GM18951 (cell line): Measurements from ENCODE around the gene ATP8A2.

Experiments used
- POLR2A ChIP-seq: IDR thresholded peaks from 4 replicates; pipeline ENCODE4 v1.6.1; 2011; ENCODE audit warnings: mild to moderate bottlenecking; ENCODE audit not compliant: insufficient read length, insufficient read depth; ENCODE audit errors: extremely low read depth
- in situ Hi-C: fragments of 300-500 bp; cut with MboI; formaldehyde crosslinking; loops from one replicate; pipeline ENCODE4 v1.12.0; 2022; ENCODE audit warnings: low sequenced_read_pairs, mixed read lengths, inconsistent platforms; ENCODE audit not compliant: unreplicated experiment

The ATP8A2 gene

DNA sequence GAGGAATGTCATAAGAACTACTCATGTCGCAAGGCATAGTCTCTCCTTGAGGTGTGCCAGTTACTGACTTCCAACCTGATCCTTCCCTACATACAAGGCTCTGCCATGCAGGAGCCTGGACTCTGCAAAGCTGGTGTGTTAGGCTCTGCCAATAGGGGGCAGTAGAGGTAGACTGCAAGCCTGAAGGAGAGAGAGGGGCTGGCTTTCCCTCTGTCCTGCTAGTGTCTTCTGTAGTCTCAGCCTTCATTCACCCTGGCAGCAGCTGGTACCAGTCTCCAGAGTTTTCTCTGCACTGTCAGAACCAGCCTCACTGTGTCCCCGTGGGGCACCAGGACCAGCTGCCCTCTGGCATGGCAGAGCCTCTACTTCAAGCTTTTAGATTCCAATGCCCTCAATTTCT is 665.5 kb downstream of the ATP8A2 start:
- in situ Hi-C loops: no loop called here

DNA sequence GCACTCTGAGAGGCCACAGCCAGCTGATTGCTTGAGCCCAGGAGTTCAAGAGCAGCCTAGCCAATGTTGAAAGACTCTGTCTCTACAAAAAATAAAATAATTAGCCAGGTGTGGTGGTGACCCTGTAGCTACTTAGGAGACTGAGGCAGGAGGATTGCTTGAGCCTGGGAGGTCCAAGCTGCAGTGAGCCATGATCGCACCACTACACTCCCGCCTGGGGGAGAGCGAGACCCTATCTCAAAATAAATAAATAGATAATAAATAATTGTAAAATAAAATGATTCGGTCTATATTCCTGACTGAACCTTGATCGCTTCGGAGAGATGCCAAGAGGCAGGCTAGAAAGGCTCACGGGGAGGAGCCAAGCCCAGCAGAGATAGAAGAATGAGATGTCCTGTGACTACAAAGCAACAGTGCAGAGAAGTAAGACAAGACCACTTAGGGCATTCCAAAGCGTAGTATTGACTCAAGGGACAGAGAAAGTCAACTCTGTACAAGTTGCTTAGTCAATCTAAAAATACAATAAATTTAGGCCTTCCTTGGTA is 667.2 kb downstream of the ATP8A2 start:
- in situ Hi-C loops: no loop called here
- TF ChIP-seq POLR2A: no peak

More for the DNA sequence above, 665.5 kb downstream of the ATP8A2 start:
- no peak for TF ChIP-seq POLR2A

DNA sequence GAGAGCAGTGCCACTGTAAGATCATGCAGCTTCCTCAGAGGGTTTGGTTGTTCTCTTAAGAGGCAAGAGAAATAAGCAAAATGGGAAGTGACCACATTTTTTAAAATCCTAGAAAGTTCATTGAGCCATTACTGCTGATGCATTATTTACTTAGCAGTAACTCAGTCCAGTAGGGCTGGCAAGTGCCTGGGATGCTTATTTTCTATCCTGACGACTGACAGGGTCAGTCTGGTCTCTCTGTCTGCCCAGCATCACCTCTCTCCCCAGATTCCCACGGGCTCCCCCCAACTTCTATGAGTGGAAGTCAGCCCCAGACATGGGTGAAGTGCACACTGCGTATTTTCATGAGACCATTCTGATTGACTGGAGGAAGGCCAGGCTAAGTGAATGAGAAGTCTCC is 669.7 kb downstream of the ATP8A2 start:
- in situ Hi-C loops: no loop called here
- TF ChIP-seq POLR2A: no peak

DNA sequence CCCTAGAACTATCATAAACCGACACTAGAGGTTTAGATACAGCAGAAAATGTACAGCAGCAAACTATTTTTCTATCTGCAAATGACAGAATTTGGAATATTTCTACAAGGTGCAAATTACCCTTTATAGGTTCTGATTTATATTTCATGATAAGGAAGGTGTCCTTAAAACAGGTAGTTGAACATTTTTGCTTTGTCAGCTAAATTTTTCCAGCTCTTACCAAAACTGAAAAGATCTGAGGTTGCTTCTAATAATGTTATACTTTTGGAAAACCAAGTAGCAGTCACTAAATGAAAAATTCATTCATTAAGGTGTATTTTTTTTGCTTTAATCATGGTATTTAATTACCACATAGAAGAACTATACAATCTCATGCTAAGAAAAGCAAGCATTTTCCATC is 671.0 kb downstream of the ATP8A2 start:
- in situ Hi-C loops: no loop called here
- TF ChIP-seq POLR2A: no peak

DNA sequence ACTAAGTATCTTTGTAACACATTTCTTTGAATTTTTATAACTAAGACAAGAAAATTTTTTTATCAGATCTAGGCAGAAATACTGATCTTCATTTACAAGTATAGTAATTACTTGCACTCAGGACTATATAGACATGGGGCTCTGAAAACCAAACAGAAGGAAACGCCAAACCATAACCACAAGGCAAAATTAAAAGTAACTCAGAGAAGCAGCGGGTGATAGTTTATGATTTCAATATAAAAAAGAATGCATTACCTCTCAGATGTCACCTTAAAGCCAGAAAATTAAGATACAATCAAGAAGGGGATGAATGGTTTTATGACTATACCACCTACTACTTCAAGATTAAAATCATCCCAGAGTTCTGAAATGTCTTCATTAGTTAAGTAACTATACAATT is 673.4 kb downstream of the ATP8A2 start:
- in situ Hi-C loops: no loop called here
- no peak for TF ChIP-seq POLR2A

DNA sequence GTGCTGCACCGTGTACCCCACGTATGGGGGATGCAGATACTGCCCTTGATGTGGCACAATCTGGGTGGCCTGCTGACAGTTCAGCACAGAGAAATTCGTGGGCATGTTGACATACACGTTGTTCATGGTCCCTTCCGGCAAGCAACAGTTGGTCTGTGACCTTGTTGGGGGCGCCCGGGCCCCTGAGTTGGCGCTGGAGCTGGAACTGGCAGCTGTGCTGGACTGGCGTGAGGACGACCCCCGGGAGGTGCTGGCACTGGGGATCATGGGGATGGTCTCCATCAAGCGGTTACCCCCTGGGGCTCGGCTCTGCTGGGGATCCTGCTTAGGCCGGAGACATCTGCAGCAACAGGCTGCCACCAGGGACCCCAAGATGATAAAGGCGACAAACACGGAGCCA is 674.9 kb downstream of the ATP8A2 start:
- in situ Hi-C loops: no loop called here
- no peak for TF ChIP-seq POLR2A

DNA sequence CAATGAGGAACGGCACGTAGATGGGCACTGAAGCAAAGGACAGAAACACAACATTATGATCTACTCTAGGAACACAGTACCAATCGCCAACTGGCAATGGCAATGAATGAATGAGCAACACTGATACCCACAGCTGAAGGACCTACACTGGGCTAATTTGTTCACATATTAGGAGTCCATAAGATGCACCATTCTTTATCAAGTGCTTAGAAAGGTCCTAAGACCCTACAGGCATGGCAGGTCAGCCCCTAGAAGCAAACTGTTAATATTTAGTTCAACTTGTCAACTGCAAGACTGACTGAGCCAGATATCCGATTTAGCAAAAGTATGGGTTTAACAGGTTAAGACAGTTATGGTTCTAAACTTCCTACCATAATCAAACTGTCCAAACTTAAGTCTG is 675.3 kb downstream of the ATP8A2 start:
- no peak for TF ChIP-seq POLR2A
- in situ Hi-C loops: no loop called here

DNA sequence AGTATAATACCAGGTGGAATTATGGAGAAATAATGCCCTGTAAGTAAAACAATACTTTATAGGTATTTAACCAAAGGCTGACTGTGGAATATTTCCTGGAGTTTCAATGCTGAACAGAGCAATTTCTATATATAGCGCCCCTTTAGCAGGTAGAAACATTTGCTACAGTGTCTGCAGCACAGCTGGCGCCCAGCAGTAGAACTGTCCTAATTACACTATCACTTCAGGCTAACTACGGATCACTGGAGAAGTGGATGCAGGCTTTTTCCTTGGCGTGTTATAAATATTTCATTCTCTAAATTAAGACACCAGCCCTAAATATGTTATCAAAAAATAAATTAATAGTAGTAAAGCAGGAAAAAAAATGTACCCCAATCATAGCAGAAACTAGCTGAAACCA is 677.0 kb downstream of the ATP8A2 start:
- in situ Hi-C loops: no loop called here
- TF ChIP-seq POLR2A: no peak

DNA sequence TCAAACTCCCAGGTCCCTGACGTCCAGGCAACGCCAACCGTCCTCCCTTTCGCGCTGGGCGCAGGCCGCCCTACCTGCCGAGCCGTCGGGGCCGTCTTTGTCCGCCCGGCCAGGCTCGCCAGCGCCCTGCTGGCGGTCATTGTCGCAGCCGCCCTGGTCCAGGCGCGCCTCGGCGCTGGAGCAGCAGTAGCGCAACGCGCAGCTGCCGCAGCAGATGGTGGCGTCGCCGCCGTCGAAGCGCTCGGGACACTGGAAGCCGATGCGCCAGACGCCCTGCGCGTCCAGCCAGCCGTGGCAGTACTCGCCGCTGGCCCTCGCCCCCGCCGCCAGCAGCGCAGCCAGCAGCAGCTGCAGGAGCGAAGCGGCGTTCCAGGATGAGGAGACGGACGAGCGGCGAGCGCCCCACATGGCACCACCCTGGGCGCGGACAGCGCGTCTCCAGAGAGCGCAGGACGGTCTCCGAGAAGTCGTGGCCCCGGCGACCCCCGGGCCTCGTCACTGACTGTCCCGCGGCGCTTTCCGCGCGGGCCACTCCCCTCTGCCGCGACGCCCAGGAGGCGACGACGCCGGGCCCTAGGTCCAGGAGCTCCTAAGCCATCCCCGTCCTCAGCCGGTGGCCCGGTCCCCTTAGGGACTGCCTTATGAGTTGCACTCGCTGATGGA is 678.9 kb downstream of the ATP8A2 start:
- TF ChIP-seq POLR2A: no peak
- in situ Hi-C loops: no loop called here

DNA sequence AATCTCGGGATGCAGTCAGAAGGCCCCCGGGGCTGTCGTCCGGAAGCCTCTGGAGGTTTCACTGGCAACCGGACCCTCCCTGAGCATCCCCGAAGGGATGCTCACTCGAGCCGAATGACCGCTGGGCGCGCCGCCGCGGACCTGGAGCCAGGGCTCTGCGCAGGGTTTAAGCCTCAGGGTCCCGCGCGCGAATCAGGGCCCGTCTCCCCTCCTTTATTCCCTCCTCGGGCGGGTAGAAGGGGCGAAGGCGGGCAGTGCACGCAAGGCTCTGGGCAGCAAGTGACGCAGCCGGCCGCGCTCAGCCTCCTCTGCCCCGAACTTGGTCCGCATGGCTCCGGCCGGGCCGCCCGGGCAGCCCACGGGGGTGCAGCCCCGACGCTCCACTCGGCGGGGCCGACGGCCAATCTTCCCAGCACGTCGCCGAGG is 679.5 kb downstream of the ATP8A2 start:
- no peak for TF ChIP-seq POLR2A
- in situ Hi-C loops: no loop called here

DNA sequence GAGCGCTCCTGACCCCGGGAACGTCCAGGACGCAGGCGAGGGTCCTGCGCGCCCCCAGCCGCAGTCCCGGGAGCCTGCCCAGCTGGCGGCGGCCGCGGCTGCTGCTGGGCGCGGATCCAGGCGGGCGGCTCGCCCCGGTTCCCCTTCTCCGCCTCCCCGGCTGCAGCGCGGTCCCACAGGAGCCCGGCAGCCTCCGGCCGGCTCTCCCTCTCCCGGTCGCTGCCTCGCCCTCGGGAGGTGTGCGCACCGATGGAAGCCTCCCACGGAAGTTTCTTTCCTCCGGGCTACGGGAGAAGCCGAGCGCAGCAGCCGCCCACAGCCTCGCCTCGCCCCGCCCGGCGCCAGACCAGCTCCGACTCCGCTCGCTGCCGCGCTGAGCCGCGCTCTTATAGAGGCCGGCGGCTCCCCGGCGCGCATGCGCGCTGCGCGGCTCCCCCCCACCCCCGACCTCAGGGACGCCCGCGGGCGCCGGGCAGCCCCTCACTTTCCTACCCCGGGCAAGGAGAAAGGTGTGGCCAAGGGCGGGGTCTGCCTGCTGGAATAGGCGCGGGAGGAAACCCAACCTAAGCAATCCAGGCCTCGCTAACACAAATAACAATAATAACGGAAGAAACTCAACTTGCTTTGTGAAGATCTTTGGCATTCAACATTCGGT is 680.0 kb downstream of the ATP8A2 start, which contains the start of gene SHISA2:
Gene SHISA2 (minus strand): TSS at position 360 of the 655 bp plus-strand sequence. CDS start 1,041 bp downstream, outside the sequence.
- no peak for TF ChIP-seq POLR2A
- in situ Hi-C loops: no loop called here

DNA sequence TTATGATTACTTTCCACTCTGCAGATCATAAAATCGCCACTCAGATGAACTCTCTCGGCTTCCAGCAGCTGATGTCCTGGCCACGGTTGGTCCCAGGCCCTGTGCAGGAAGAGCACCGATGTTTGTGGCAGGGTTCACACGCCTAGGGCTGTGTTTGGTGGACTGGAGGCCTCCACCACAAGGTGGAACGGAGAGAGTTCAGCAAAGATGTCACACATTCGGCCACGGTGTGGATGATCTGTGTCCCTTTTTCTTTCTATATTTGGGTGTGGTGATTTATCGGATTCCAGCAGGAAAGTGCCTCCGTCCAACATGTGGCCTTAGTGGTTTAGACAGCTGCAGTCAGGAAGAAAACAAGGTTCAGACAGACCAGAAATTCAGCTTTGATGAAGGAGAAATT is 680.6 kb downstream of the ATP8A2 start:
- in situ Hi-C loops: no loop called here
- TF ChIP-seq POLR2A: no peak

DNA sequence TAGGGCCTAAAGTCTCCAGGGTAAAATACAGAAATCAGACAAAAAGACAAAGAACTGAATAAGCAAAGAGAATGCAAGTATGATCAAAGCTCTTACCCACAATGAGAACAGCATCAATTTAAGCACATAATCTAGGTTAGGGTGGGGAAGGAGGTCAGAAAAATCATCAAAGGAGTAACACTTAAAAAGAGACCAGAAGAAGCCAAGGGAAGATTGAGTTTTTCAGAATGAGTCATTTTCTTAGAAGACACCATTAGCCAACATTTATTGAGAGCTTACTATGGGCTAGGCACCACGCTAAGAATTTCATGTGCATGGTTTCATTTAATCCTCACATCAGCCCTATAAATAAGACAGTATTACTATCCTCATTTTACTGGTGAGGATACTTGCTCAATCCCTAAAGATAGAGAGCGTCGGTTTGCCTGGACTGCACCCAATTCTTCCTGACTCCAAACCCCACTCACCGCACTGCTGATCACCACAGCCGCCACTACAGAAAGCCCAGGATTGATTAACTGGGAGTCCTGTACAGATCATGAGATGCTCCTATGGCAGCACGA is 681.7 kb downstream of the ATP8A2 start:
- no peak for TF ChIP-seq POLR2A
- in situ Hi-C loops: no loop called here

DNA sequence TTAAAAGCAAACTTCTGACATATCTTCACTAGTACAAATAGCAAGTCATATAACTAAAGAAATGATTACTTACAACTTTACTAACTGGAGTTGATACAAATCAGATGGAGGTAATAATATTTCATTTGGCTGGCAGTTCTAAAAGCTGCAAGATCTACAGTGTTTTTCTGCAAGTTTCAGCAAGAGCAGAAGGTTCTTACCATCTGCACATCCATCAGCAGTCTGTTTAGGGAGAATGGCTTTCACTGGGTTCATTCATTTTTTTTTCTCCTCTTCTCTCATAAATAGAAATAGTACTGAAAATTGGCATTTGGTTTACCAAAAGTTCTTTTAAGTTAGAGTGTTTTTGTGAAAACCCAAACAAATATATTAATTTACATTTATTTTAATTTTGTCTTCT is 683.1 kb downstream of the ATP8A2 start:
- TF ChIP-seq POLR2A: no peak
- in situ Hi-C loops: no loop called here
